ENCODE results near the gene MRPL53. TPM values are rescaled to one million over a fixed set of nuclear protein-coding genes. Genes with fewer than 3 reads are reported as not detected.

Gene MRPL53
- total and polyA plus RNA-seq, 2 of the 13 experiments (the other 11 are each of a cell fraction or from before 2014, with no cell fraction given), result 34.3 to 51.9 TPM

DNA sequence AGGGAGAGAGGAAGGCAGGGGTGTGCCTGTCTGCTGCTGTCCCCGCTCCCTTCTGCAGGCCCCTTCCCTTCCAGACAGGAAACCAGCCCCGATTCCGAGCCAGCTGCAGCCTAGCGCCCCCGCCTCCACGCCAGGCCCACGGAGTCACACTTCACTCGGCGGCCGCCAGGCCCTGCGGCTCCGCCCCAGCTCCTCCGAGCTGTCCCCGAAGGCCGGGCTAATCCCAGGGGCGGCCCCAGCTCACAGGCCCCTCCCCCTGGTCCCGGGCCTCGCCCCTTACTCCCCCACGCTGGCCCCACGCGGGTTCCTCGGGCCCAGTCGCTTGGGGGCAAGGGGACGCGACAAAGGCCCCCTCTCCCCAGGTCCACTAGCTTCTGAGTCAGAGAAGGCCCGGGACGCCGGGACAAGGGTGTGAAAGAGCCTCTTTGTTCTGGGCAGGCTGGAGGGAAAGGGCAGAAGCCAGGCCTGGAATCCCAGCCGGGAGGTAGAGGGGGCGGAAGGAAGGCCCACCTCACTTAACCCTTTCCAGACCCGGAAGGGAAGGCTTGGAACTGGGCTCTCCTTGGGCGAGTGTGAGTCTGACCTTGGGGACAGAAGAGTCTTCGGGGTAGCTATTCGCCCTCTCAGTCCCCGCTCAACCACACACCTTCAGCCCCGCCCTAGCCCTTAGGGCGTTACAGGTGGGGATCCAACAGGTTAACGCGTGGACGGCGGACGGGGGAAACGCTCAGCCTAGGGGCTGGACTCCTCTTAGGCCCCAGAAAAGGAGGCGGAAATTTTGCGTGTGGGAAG lies 31.9 kb downstream of the MRPL53 start (continued):
- TF ChIP-seq GLI4 (CRISPR knock-in tag; IDR thresholded peaks at IDR 0.05; ENCODE audit: borderline replicate concordance), result peak; percentile 71; the same call in 1 of the 2 replicates
- TF ChIP-seq, protein P1, sequence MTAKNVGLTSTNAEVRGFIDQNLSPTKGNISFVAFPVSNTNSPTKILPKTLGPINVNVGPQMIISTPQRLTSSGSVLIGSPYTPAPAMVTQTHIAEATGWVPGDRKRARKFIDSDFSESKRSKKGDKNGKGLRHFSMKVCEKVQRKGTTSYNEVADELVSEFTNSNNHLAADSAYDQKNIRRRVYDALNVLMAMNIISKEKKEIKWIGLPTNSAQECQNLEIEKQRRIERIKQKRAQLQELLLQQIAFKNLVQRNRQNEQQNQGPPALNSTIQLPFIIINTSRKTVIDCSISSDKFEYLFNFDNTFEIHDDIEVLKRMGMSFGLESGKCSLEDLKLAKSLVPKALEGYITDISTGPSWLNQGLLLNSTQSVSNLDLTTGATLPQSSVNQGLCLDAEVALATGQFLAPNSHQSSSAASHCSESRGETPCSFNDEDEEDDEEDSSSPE (CRISPR knock-in tag; IDR thresholded peaks at IDR 0.05), result peak; percentile 69
- no peak for TF ChIP-seq ZNF354B (CRISPR knock-in tag; IDR thresholded peaks at IDR 0.05)
- TF ChIP-seq, protein P2, sequence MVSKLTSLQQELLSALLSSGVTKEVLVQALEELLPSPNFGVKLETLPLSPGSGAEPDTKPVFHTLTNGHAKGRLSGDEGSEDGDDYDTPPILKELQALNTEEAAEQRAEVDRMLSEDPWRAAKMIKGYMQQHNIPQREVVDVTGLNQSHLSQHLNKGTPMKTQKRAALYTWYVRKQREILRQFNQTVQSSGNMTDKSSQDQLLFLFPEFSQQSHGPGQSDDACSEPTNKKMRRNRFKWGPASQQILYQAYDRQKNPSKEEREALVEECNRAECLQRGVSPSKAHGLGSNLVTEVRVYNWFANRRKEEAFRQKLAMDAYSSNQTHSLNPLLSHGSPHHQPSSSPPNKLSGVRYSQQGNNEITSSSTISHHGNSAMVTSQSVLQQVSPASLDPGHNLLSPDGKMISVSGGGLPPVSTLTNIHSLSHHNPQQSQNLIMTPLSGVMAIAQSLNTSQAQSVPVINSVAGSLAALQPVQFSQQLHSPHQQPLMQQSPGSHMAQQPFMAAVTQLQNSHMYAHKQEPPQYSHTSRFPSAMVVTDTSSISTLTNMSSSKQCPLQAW (CRISPR knock-in tag; IDR thresholded peaks at IDR 0.05), result peak; percentile 78
- TF ChIP-seq GATA4 (IDR thresholded peaks at IDR 0.05; ENCODE audit: borderline replicate concordance, low read depth), result 0 out of 2 replicates have a peak, but pooled peaks have one; percentile 17
- TF ChIP-seq KLF12 (CRISPR knock-in tag; IDR thresholded peaks at IDR 0.05; ENCODE audit: borderline replicate concordance), result peak; percentile 87
- peak; percentile 89 for TF ChIP-seq ZNF552 (CRISPR knock-in tag; IDR thresholded peaks at IDR 0.05; ENCODE audit: borderline replicate concordance)
- TF ChIP-seq, protein P3, sequence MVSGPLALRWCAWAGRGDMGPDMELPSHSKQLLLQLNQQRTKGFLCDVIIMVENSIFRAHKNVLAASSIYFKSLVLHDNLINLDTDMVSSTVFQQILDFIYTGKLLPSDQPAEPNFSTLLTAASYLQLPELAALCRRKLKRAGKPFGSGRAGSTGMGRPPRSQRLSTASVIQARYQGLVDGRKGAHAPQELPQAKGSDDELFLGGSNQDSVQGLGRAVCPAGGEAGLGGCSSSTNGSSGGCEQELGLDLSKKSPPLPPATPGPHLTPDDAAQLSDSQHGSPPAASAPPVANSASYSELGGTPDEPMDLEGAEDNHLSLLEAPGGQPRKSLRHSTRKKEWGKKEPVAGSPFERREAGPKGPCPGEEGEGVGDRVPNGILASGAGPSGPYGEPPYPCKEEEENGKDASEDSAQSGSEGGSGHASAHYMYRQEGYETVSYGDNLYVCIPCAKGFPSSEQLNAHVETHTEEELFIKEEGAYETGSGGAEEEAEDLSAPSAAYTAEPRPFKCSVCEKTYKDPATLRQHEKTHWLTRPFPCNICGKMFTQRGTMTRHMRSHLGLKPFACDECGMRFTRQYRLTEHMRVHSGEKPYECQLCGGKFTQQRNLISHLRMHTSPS (CRISPR knock-in tag; IDR thresholded peaks at IDR 0.05; ENCODE audit: low read depth), result peak; percentile 70; the same call in 1 of the 2 replicates
- peak; percentile 74; the same call in 1 of the 2 replicates for TF ChIP-seq SOX5 (CRISPR knock-in tag; IDR thresholded peaks at IDR 0.05; ENCODE audit: borderline replicate concordance)
- TF ChIP-seq ADNP (CRISPR knock-in tag; IDR thresholded peaks at IDR 0.05), result no peak
- TF ChIP-seq, protein P4, sequence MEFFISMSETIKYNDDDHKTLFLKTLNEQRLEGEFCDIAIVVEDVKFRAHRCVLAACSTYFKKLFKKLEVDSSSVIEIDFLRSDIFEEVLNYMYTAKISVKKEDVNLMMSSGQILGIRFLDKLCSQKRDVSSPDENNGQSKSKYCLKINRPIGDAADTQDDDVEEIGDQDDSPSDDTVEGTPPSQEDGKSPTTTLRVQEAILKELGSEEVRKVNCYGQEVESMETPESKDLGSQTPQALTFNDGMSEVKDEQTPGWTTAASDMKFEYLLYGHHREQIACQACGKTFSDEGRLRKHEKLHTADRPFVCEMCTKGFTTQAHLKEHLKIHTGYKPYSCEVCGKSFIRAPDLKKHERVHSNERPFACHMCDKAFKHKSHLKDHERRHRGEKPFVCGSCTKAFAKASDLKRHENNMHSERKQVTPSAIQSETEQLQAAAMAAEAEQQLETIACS (CRISPR knock-in tag; IDR thresholded peaks at IDR 0.05), result no peak
- TF ChIP-seq, protein P5, sequence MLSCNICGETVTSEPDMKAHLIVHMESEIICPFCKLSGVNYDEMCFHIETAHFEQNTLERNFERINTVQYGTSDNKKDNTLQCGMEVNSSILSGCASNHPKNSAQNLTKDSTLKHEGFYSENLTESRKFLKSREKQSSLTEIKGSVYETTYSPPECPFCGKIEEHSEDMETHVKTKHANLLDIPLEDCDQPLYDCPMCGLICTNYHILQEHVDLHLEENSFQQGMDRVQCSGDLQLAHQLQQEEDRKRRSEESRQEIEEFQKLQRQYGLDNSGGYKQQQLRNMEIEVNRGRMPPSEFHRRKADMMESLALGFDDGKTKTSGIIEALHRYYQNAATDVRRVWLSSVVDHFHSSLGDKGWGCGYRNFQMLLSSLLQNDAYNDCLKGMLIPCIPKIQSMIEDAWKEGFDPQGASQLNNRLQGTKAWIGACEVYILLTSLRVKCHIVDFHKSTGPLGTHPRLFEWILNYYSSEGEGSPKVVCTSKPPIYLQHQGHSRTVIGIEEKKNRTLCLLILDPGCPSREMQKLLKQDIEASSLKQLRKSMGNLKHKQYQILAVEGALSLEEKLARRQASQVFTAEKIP (CRISPR knock-in tag; IDR thresholded peaks at IDR 0.05; ENCODE audit: borderline replicate concordance), result no peak
- TF ChIP-seq, protein P6, sequence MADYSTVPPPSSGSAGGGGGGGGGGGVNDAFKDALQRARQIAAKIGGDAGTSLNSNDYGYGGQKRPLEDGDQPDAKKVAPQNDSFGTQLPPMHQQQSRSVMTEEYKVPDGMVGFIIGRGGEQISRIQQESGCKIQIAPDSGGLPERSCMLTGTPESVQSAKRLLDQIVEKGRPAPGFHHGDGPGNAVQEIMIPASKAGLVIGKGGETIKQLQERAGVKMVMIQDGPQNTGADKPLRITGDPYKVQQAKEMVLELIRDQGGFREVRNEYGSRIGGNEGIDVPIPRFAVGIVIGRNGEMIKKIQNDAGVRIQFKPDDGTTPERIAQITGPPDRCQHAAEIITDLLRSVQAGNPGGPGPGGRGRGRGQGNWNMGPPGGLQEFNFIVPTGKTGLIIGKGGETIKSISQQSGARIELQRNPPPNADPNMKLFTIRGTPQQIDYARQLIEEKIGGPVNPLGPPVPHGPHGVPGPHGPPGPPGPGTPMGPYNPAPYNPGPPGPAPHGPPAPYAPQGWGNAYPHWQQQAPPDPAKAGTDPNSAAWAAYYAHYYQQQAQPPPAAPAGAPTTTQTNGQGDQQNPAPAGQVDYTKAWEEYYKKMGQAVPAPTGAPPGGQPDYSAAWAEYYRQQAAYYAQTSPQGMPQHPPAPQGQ (CRISPR knock-in tag; IDR thresholded peaks at IDR 0.05; ENCODE audit: borderline replicate concordance), result no peak

All from HepG2 (cell line).